OCI-M1 (cell line): Measurements from ENCODE around the gene AFAP1L1.

Experiments
- DNase-seq: peaks from one replicate; lab custom pipeline; 2025; lab: John Stamatoyannopoulos, UW

Gene AFAP1L1

GRCh38 chr5:149372932-149373331 is 101.3 kb downstream of the AFAP1L1 start:
- no peak for DNase-seq

- DNase-seq: no peak
Observed at GRCh38 chr5:149374303-149374702, 102.6 kb downstream of the AFAP1L1 start.

GRCh38 chr5:149374801-149375200 is 103.1 kb downstream of the AFAP1L1 start:
- no peak for DNase-seq

GRCh38 chr5:149375434-149375833 is 103.8 kb downstream of the AFAP1L1 start:
- no peak for DNase-seq

- DNase-seq: no peak
Observed at GRCh38 chr5:149376104-149376503, 104.4 kb downstream of the AFAP1L1 start.

GRCh38 chr5:149376711-149377447 is 105.2 kb downstream of the AFAP1L1 start:
- no peak for DNase-seq

GRCh38 chr5:149378241-149378820 is 106.7 kb downstream of the AFAP1L1 start:
- no peak for DNase-seq

- no peak for DNase-seq
Observed at GRCh38 chr5:149379177-149379761, 107.6 kb downstream of the AFAP1L1 start, which contains the start of gene IL17B. Gene IL17B (minus strand): TSS chr5:149379292. CDS start chr5:149379225, 67 bp downstream.

- no peak for DNase-seq
Observed at GRCh38 chr5:149379818-149380374, 108.2 kb downstream of the AFAP1L1 start.

- DNase-seq: no peak
Observed at GRCh38 chr5:149380466-149381121, 108.9 kb downstream of the AFAP1L1 start.

GRCh38 chr5:149381261-149381985 is 109.8 kb downstream of the AFAP1L1 start:
- no peak for DNase-seq

GRCh38 chr5:149381986-149382338 is 110.3 kb downstream of the AFAP1L1 start:
- peak; percentile 84 for DNase-seq

GRCh38 chr5:149382517-149383220 is 111.0 kb downstream of the AFAP1L1 start:
- no peak for DNase-seq

- DNase-seq: no peak
Observed at GRCh38 chr5:149383399-149383798, 111.7 kb downstream of the AFAP1L1 start.

GRCh38 chr5:149386166-149386565 is 114.5 kb downstream of the AFAP1L1 start:
- no peak for DNase-seq

- no peak for DNase-seq
Observed at GRCh38 chr5:149387081-149387631, 115.5 kb downstream of the AFAP1L1 start.

GRCh38 chr5:149387982-149388381 is 116.3 kb downstream of the AFAP1L1 start:
- DNase-seq: no peak

- no peak for DNase-seq
Observed at GRCh38 chr5:149388498-149389190, 117.0 kb downstream of the AFAP1L1 start.

- DNase-seq: no peak
Observed at GRCh38 chr5:149389552-149390495, 118.2 kb downstream of the AFAP1L1 start.
